Transverse colon (tissue), 4 donors: ENCODE measurements around the gene KIFAP3. TPM values are rescaled to one million over a fixed set of nuclear protein-coding genes. Genes with fewer than 3 reads are reported as not detected.

Source experiments
- DNase-seq: peaks from one replicate; pipeline ENCODE4 v3.0.0-alpha.2; 2019
- H3K27ac ChIP-seq, 4 donors: fragments of 200-600 bp; sonication (generic); 2 replicates each; pipeline ENCODE4 v1.5.1; 2016 to 2018; ENCODE audit warnings: inconsistent platforms in 4 of 4
- H3K27me3 ChIP-seq: fragments of 200-600 bp; sonication (generic); 2 replicates; pipeline ENCODE4 v1.5.1; 2017; ENCODE audit warnings: inconsistent platforms
- H3K36me3 ChIP-seq, 4 donors: fragments of 200-600 bp; sonication (generic); 2 replicates each; pipeline ENCODE4 v1.5.1; 2017 to 2019; ENCODE audit warnings: inconsistent platforms in 4 of 4
- H3K4me1 ChIP-seq, 4 donors: fragments of 200-600 bp; sonication (generic); 2 replicates each; pipeline ENCODE4 v1.5.1; 2017 to 2020; ENCODE audit warnings: inconsistent platforms in 4 of 4
- H3K4me3 ChIP-seq, 4 donors: fragments of 200-600 bp; sonication (generic); 1 replicate in 1 of 4; 2 replicates in 3 of 4; pipeline versions ENCODE4 v1.5.1 to v1.6.1; 2017 to 2019; ENCODE audit warnings: inconsistent platforms in 4 of 4
- H3K9me3 ChIP-seq, 2 donors: fragments of 200-600 bp; sonication (generic); 2 replicates each; pipeline ENCODE4 v1.5.1; 2017 to 2019; ENCODE audit warnings: inconsistent platforms in 2 of 2
- EP300 ChIP-seq: sonication (generic); formaldehyde crosslinking; IDR thresholded peaks from one replicate; pipeline ENCODE4 v1.6.1; 2017; ENCODE audit warnings: antibody characterized with exemption, low read depth
- POLR2A ChIP-seq: fragments of 450-650 bp; IDR thresholded peaks from one replicate; pipeline ENCODE4 v1.6.1; 2016; ENCODE audit warnings: antibody characterized with exemption, mild to moderate bottlenecking, moderate library complexity
- POLR2AphosphoS5 ChIP-seq, 3 donors: sonication (generic); formaldehyde crosslinking; IDR thresholded peaks; one replicate each; pipeline ENCODE4 v1.6.1; 2016; ENCODE audit warnings: antibody characterized with exemption in 3 of 3
- WGBS, 2 donors: methylation state at CpG; one replicate each; pipeline ENCODE4 v1.1.5; 2018; ENCODE audit warnings: low coverage in 1 of 2; 5-methylcytosine and 5-hydroxymethylcytosine counted together
- in situ Hi-C, 4 donors: fragments of 200-750 bp; cut with MboI; loops; one replicate each; pipeline versions ENCODE4 v1.15.0 to v1.15.1; 2017; ENCODE audit warnings: low sequenced_read_pairs in 3 of 4, low pct_ligation_motif_present in 1 of 4, low pct_unique_long_range_greater_than_20kb in 1 of 4
- intact Hi-C: fragments of 100-400 bp; cut with DNase I; formaldehyde crosslinking; loops from one replicate; pipeline ENCODE4 v1.15.1; 2023; ENCODE audit warnings: low total_unique reads
- total RNA-seq, 4 donors: library from RNA; depleted of rRNA; stranded (reverse); fragments of >200 nt; gene quantifications; one replicate each; pipeline ENCODE4 v1.1.0, GENCODE V29; 2016
- TF ChIP-seq, protein P1 (sequence below), 5 experiments: fragments of 200-600 bp in 3 of 5; fragments of 450-650 bp in 2 of 5; sonication (generic) in 3 of 5; IDR thresholded peaks; 1 replicate in 2 of 5; 2 replicates in 3 of 5; pipeline ENCODE4 v1.5.1; 2016 to 2017; ENCODE audit warnings: antibody characterized with exemption in 5 of 5, inconsistent platforms in 3 of 5, mild to moderate bottlenecking in 2 of 5, moderate library complexity in 1 of 5

Gene KIFAP3
- total RNA-seq, 4 donors from 2014 or later, result 21.7 to 58.9 (median 27.1) TPM

DNA sequence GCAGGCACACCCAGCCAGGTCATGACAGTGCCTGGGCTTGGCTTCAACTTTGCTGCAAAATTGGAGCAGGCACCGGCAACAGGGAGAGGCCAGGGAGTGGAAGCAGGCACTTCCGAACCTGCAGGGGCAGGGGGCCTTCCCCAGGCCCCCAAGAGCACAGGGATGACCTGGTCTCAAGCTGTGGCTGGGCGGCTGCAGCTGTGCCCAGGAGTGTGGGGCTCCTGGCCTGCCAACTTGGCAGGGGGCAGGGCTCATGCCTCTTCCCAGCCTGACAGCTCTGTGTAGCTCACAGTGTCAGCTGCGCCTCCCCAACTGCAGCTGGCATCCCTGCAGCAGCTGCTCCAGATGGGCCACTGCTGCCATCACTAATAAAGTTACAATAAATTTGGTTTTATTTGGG lies 129.3 kb downstream of the KIFAP3 start:
- intact Hi-C loops (no loop called here), in situ Hi-C loops (loop anchor here in 1 of 4 donors (25.0 kb wide), 1 partner anchor 992 kb away; the partner anchor contains the start of gene MROH9)

DNA sequence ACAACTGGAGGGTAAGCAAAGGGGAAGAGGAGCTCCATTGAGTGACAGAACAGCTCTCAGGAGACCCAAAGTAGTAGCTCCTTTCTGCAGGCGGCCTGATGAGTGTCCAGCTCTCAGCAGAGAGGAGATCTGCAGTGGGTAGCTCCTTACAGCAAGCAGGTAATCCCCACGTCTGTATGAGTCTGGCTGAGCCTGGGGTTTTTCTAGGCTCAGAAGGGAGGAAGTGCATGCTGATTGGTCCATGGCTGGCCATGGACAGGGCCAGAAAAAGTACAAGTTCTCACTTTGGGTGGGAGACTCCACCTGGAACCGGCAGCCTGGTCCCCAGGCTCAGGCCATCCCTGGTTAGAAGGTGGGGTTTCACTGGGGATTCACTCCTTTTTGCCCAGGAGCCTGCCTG lies 129.9 kb downstream of the KIFAP3 start:
- TF ChIP-seq POLR2AphosphoS5 (IDR thresholded peaks at IDR 0.05) (no peak), POLR2A (no peak)
- Histone ChIP-seq H3K27me3 (no peaks in the 10 kb centered on the region), H3K9me3 (no peaks in the 10 kb centered on the region), H3K4me1 (peaks cover 0 to 14% (median 9%) of the 10 kb centered on the region in 4 donors), H3K27ac (no peak overlapping the region), H3K4me3 (no peak overlapping the region), H3K36me3 (no peaks in the 10 kb centered on the region)
- intact Hi-C loops, result no loop called here
- 97% methylated on average over 3 of the region's 3 CpGs; no CpG with 5 or more reads in 1 of the 2 donors for WGBS, 2 donors
- in situ Hi-C loops, result loop anchor here in 1 of 4 donors (25.0 kb wide), 1 partner anchor 993 kb away; the partner anchor contains the start of gene MROH9
- DNase-seq, result no peak

More for the DNA sequence above, 129.3 kb downstream of the KIFAP3 start:
- H3K4me1 ChIP-seq, result peaks cover 0 to 14% (median 9%) of the 10 kb centered on the region in 4 donors
- WGBS, 2 donors, result 92% methylated on average over 4 of the region's 4 CpGs; no CpG with 5 or more reads in 1 of the 2 donors
- TF ChIP-seq POLR2A (no peak), EP300 (no peak), POLR2AphosphoS5 (IDR thresholded peaks at IDR 0.05) (no peak)
- TF ChIP-seq, protein P1, sequence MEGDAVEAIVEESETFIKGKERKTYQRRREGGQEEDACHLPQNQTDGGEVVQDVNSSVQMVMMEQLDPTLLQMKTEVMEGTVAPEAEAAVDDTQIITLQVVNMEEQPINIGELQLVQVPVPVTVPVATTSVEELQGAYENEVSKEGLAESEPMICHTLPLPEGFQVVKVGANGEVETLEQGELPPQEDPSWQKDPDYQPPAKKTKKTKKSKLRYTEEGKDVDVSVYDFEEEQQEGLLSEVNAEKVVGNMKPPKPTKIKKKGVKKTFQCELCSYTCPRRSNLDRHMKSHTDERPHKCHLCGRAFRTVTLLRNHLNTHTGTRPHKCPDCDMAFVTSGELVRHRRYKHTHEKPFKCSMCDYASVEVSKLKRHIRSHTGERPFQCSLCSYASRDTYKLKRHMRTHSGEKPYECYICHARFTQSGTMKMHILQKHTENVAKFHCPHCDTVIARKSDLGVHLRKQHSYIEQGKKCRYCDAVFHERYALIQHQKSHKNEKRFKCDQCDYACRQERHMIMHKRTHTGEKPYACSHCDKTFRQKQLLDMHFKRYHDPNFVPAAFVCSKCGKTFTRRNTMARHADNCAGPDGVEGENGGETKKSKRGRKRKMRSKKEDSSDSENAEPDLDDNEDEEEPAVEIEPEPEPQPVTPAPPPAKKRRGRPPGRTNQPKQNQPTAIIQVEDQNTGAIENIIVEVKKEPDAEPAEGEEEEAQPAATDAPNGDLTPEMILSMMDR (IDR thresholded peaks at IDR 0.05), result no peak
- no peaks in the 10 kb centered on the region for H3K27me3 ChIP-seq
- no peak for DNase-seq
- H3K9me3 ChIP-seq, result no peaks in the 10 kb centered on the region
- no peaks in the 10 kb centered on the region for H3K36me3 ChIP-seq
- no peak overlapping the region for H3K27ac ChIP-seq
- no peak overlapping the region for H3K4me3 ChIP-seq

DNA sequence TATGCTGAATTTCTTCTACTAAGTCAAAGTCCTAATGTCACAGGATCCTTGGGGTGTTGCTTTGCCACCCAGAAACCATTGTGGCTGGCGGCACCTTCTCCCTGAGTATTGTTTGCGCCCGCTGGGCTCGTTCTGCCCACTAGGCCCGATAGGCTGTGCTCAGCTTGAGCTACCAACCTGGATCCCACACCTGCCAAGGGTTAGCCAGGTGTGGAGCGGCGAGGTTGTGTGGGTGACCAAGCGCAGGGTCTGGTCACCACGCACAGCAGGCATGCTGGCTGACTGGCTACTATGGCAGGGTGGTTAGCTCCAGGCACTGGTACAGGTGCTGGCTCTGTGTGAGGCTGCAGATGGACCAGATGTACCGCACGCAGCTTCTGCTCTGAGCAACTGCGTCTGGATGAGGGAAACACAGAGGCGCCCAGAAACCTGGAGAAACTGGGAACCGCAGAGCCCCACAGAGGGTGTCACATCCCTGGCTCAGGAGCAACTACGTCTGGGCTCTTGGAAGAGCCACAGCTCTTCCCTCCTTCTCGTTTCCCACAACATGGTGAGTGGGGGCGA lies 130.4 kb downstream of the KIFAP3 start:
- Histone ChIP-seq H3K27ac (no peak overlapping the region), H3K9me3 (no peaks in the 10 kb centered on the region), H3K4me3 (no peak overlapping the region), H3K4me1 (peaks cover 0 to 14% (median 9%) of the 10 kb centered on the region in 4 donors), H3K36me3 (no peaks in the 10 kb centered on the region), H3K27me3 (no peaks in the 10 kb centered on the region)
- in situ Hi-C loops (loop anchor here in 1 of 4 donors (25.0 kb wide), 1 partner anchor 993 kb away; the partner anchor contains the start of gene MROH9), intact Hi-C loops (no loop called here)
- DNase-seq, result no peak
- 92 to 100% methylated on average over 1 to 17 of the region's 17 CpGs for WGBS, 2 donors
- TF ChIP-seq POLR2A (no peak), POLR2AphosphoS5 (IDR thresholded peaks at IDR 0.05) (no peak), EP300 (no peak)
- TF ChIP-seq, protein P1 (IDR thresholded peaks at IDR 0.05), result no peak

DNA sequence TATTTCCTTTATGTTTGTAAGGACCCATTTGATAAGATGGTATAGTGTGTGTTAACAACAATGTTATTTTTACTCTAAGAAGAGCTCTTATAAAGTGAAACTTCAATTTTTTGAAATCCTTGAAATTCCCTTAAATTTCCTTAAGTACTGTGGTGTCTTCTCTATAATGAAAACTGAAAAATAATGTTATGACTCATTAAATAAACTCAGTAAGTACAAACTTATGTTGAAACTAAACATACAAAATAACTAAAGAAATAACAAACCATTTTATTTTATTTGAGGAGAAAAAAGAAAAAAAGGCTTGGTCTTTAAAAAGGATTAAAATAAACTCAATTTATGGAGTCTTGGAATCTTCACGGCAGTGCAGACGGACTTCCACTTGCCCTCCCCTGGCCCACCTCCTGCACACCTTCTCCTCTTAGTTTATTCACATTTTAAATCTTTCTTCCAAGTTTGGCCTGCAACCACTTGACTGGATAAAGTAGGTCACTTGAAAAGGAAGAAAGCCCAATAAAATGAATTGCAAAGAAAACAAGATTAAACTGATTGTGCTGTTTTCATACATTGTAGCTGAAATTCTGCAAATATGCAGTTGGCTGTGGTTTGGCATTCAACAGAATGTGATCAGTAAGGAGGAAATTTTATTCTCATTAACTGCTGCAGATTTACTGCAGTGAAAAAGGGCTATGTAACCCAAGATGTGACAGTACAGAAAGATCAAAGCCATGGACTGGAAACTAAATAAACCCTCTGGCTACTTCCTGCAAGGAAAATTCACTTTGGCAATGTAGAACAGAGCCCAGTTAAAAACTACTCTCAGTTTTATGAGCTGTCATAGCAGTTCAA lies 132.3 kb downstream of the KIFAP3 start:
- no peak overlapping the region for H3K4me3 ChIP-seq
- WGBS, 2 donors, result 31 to 34% methylated on average over 2 of the region's 2 CpGs
- in situ Hi-C loops, result loop anchor here in 1 of 4 donors (25.0 kb wide), 1 partner anchor 995 kb away; the partner anchor contains the start of gene MROH9

More for the DNA sequence above, 132.3 kb downstream of the KIFAP3 start:
- peaks cover 0 to 14% (median 9%) of the 10 kb centered on the region in 4 donors for H3K4me1 ChIP-seq
- no peaks in the 10 kb centered on the region for H3K9me3 ChIP-seq
- intact Hi-C loops, result no loop called here
- no peaks in the 10 kb centered on the region for H3K36me3 ChIP-seq
- DNase-seq, result no peak
- H3K27me3 ChIP-seq, result no peaks in the 10 kb centered on the region
- TF ChIP-seq POLR2AphosphoS5 (IDR thresholded peaks at IDR 0.05) (peak in 1 of 3 donors; percentile 42), POLR2A (no peak), EP300 (no peak)
- H3K27ac ChIP-seq, result peak overlapping the region in 3 of 4 donors; percentile 3 to 9 (median 4)
